ENCODE measurements around the gene FHDC1.

DNA sequence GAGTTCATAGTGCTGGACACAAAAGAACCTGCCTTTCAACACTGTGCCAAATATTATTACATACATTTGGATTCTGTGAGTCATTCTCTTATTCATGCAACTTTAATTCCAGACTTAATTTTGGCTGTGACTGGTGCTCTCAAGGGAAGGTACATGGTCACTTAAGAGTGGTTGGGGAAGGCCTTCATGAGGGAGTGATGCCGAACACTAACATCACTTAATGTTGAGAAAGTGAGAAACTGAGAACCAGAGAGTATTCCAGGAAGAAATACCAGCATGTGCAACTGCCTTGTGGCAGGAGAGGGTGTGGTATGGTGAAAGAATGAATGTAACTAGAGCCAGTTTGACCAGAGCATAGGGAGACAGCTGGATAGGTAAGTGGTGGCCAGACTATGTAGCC lies 41.5 kb upstream of the FHDC1 start:
- no peak for TF ChIP-seq CTCF (IDR thresholded peaks at IDR 0.05)
- no peak for TF ChIP-seq POLR2A (IDR thresholded peaks at IDR 0.05)

All from Peyer's patch (tissue), 4 donors.